GM18519 (cell line): ENCODE measurements around the gene AHNAK2.

Experiments used
- ATAC-seq: cut with Tn5 transposase; IDR thresholded peaks from one replicate; pipeline ENCODE4 v1.9.1; 2021; ENCODE audit warnings: mild to moderate bottlenecking, moderate library complexity; ENCODE audit not compliant: unreplicated experiment, low FRiP score

AHNAK2 gene

DNA sequence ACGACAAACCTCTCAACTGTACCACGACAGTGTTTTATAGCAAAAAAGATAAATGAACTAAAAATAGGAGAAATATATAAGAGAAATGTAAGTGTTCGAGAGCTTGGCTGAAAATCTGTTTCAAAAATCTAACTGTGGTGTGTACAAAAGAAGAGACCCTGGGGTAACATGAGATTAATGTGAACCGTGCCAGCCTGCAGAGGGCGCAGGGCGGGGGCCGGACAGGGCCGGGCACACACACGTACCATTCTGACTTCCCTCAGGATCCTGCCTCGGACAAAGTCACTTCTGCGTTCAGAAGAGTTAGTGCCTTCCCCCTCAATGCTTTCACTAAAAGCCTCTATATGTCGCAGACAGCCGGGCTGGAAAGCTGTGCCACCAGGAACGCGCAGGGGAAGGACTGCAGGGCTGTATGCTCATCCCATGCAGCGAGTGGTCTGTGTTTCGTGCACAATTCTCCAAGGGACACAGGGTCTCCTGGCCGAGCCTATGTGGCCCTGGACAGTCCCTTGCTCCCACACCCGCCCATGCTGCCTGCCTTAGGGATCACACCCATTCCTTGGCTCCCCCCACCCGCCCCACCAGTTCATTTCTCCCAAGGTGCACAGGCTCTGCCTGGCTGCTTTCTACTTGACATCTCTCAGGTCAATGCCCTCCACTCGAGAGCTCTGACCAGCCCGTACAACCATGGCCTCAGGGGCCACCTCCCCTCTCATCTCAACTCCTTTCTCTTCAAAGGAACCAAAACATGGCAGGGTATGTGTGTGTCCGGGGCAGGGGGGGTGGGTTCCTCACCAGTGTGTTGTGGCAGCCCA is 34.2 kb upstream of the AHNAK2 start:
- no peak for ATAC-seq

- ATAC-seq = no peak
Observed at GRCh38 chr14:105011312-105011990, 33.3 kb upstream of the AHNAK2 start.

DNA sequence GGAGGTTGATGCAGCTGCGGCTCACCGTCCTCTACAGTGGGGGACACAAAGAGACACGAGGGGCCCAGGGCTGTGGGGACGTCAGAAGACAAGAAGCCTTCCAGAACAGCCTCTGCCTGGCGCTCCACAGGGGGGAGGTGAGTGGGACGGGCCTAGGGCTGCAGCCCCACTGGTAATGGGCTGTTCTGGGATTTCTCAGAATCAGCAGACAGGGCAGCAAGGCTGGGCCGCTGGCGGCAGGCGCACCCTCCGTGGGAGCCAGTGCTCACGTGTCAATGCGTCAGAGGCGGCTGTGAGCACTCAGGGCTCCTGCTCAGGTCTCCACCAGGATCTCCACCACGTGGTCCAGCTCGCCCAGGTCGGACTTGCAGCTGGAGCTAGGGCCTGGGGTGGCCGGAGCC is 32.7 kb upstream of the AHNAK2 start:
- no peak for ATAC-seq

DNA sequence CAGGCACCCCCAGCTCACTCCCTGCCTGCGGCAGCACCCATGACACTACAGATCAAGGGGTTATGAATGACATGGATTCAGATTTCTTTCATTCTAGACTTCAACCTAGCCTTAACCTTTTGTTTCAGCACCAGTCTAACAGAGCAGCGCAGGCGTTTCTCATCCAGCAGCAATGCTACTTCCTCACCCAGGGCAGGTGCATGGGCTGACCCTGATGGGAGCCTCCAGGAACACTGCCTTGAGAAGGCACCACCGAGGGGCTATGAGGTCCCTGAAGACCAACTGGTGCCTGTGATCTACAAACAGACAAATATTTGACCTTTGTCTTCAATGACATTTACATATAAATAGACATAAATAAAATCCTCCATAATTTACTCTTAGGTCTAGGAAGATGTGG is 31.9 kb upstream of the AHNAK2 start:
- ATAC-seq = no peak

DNA sequence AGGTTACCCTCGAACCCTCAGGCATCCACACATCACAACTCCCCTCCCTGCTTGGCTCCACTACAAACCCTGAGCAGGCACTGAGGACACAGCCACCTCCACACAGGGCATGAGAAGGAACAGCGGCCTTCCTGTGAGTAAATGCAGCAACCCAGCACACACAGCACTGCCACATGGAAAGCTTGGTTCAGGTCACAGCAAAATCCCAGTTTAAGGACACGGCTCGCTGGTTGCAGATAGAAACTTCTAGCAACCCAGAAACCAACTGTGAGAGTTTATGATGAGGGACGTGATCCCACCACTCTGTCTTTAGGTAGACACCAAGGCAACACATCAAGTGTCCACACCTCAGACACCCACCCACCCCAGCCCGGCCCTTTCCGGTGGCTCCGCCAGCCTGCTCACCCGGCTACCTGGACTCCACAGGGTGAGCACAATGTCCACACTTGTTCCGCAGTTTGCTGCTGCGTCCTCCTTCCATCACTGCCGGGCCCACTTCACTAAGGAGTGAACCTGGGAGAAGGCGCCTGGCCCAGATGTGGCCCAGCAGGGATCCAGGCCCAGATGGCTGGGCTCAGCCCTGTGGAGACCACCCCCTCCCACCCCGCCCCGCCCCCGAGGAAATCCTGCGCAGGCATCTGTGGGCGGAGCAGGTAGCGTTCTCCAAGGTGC is 29.6 kb upstream of the AHNAK2 start:
- ATAC-seq = no peak

- no peak for ATAC-seq
Observed at GRCh38 chr14:105006831-105007592, 28.8 kb upstream of the AHNAK2 start.

DNA sequence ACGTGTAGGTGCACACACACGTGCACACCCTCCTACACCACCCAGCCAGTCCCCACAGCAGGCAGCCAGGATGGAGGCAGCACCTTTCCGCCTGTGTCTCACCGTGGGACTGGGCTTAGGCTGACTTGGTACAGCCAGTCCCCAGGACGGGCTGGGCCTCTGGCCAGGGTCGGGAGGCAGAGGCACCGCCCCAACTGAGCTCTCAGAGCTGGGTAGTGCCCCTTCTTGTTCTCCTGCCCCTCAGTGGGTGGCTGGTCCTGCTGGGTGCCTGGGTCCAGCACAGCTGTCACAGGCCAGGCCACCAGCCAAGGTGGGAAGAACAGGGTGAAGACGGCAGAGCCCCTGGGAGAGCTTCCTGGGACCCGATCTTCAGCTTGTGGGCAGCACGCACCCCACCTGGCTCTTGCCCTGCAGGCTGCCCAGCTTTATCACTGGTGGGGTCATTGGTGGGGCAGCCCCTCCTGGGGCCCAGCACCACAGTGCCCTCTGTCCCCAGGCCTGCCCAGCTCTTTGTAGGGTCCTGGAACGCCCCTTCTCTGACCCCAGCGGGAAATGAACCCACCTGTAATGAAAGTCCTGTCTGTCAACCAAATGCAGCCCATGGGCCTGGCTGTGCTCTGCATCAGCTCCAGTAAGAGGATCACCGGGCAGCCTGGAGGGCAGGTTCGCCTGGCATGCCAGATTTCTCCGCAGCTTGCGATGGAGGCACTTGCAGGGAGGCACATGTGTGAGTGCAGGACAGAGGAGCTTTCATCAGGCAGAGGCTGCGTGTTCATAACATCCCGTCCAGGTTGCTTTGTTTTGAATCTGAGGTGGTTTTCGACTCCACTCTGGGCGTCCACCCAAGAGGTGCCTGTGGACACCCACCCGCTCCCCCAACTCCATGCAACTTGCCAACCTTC is 28.0 kb upstream of the AHNAK2 start:
- ATAC-seq = no peak

DNA sequence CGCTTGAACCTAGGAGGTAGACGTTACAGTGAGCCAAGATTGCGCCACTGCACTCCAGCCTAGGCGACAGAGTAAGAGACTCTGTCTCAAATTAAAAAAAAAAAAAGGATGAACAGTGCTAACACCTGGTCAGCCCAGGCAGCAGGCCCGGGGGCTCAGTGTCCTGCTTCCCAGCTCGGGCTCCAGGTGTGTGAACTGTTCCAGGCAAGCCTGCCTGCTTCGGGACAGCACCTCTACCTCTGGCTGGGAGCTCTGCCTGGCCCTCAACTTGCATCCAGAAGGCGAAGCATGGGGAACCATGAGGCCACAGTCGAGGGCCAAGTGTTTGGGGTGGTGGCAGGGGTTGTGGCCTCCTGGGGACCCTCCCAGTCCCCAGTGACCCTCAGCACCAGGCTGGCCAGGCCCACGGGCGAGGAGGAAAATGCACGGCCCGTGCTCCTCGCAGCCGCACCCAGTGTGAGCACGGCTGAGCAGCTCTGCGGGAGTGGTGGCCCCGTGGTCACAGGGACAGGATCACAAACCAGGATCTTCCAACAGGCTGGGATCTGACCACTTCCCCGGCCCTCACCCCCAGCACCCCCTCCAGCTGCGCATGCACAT is 27.3 kb upstream of the AHNAK2 start:
- no peak for ATAC-seq

DNA sequence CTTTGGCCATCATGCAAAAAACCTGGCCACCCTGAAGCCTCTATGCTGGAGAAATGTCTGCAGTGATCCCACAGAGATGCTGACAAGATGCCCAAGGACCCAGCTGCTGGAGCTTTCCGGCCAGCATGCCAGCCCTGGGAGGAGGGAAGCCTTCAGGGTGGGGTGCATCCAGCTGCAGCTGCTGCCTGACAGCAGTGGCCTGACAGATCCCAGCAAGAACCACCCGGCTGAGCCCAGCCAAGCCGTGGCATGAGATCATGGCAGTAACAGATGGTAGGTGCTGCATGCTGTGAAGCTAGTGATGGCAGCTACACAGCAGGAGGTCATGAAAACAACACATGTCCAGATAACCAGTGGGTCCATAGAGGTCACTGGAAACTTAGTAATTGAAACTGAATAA is 21.2 kb upstream of the AHNAK2 start:
- ATAC-seq = no peak

- ATAC-seq = no peak
Observed at GRCh38 chr14:104998801-104999200, 20.6 kb upstream of the AHNAK2 start.

DNA sequence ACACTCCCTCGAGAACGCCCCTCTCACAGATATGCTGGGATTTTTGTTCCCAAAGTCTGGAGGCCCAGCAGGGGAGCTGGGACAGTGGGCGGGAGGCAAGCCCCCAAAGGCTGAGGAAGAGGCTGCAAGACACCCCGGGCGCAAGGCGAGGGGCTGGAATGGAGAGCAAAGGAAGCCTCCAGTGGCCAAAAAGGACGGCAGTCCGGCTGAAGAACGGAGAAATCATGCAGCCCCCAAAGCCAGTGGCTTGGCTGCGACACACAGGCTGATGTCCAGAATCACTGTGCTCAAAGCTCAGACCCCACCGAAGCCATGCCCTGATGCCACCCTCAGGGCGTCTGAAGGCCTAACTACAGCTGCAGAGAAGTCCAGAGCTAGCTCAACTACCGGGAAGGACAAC is 18.3 kb upstream of the AHNAK2 start:
- no peak for ATAC-seq

- ATAC-seq = no peak
Observed at GRCh38 chr14:104996032-104996431, 17.9 kb upstream of the AHNAK2 start.

DNA sequence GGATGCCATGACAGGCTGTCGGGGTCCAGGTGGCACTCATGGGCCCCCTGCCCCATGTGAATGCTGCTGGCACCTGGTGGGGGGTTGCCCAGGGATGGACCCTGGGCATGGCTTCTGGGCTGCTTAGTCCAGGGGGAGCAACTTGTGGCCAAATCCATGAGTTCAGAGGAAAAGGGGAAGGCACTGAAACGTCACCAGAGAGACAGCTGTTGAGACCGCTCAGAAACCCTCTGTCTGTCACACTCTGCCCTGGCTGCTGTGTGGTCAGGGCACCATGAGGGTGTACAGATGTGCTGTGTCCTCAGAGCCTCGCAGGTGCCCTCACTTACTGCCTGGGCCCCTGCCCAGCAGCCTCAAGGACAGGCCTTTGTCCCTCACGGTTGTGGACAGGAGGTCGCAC is 16.8 kb upstream of the AHNAK2 start:
- no peak for ATAC-seq

DNA sequence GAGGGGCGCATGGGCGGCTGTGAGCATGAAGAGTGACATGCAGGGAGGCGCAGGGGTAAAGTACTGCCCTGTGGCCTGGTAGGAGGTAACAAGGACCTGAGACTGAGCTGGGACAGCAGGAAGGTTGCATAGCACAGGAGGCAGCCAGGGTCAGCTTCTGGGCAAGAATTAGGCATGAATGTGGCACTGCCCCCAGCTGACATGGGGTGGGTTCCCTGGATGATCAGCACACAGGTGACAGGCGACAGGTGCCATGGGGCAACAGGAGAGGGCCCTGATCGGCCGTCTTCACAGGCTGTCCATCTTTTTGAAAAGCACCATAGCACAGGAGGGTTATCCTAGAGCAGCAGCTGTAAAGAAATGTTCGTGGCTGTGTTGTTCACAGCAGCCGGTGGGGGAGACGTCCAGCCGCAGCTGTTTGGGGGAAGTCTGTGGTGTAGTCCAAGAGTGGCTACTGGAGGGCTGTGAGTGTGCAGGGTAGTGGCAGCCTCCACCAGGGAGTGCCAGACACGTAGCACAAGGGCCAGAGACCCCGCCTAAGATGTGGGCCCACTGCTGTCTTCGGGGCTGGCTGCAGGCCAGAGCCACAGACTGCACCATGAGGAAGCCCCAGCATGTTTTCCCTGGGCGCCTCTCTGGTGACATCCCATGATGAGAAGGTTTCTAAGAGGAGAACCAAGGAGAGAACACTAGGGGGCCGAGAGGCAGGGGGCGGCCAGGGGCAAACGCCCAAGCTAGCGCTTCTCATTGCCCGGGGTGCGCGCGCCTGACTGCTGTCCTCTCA is 15.8 kb upstream of the AHNAK2 start:
- no peak for ATAC-seq

DNA sequence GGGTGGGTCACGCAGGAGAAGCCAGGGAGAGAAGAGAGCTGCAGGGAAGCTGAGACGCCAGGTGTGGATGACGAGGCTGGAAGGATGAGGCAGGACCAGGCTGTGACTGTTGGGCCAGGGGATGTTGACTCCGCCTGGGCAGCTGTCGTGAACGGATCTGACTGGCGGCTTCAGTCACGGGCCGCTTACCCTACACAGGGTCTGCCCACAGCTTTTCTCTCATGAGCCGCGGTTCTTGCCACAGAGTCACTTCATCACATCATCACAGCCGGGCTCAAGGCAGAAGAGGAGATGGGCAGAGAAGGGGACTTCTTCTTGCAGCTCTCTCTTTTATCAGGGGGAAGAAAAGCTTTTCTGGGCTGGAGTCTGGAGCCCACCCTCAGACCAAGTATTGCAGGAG is 15.1 kb upstream of the AHNAK2 start:
- no peak for ATAC-seq

- ATAC-seq = no peak
Observed at GRCh38 chr14:104992501-104992900, 14.3 kb upstream of the AHNAK2 start.

- no peak for ATAC-seq
Observed at GRCh38 chr14:104991896-104992230, 13.7 kb upstream of the AHNAK2 start.

GRCh38 chr14:104989951-104990303 is 11.8 kb upstream of the AHNAK2 start:
- no peak for ATAC-seq
